GM18861 (cell line): ENCODE results near the gene ADAM12.
"Not testable (repeated sequence)": the region's sequence is repeated elsewhere in the genome, so short reads cannot be mapped to it uniquely, and the experiment has no call there.

ENCODE experiments used
- ATAC-seq: cut with Tn5 transposase; IDR thresholded peaks from one replicate; pipeline ENCODE4 v1.9.1; 2021; ENCODE audit not compliant: unreplicated experiment

The ADAM12 gene

DNA sequence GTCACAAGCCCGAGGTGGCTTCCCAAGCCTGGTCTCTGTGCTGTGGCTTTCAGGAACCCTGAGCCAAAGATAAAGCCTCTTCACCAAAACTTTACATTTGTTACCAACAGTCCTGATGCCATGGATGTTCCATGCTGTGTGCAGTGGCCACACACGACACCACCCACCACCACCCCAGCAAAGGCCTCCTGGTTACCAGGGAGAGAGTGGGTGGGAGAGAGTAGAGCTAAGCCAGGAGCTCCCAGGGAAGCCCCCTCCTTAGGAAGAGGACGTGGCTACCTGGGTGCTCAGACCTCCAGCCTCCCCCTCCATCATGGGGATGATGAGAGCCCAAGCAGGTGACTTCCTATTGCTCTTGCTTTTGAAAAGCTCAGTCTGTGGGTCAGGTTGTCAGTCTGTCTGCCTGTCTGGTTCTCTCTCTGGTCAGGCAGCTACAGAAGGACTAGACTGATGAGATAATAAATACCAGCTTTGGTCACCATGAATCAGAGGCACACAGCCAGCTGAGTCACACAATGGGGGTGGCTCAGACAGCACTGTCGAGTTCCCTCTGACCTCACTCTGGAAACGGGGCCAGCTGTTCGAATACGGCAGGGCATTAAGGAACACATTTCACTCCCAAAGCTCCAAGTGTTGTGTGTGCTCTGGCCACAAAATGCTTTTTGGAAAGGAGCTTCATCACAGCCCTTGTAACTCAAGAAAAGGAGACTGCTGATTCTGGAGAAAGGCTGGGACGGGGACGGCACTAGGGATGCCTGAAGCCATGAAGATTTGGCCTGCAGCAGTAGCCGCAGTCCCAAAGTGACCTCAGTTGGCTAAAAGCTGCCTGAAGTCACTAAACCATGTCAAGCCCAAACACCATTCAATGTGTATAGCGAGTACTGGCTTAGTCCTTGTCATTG is 325.9 kb downstream of the ADAM12 start:
- no peak for ATAC-seq

DNA sequence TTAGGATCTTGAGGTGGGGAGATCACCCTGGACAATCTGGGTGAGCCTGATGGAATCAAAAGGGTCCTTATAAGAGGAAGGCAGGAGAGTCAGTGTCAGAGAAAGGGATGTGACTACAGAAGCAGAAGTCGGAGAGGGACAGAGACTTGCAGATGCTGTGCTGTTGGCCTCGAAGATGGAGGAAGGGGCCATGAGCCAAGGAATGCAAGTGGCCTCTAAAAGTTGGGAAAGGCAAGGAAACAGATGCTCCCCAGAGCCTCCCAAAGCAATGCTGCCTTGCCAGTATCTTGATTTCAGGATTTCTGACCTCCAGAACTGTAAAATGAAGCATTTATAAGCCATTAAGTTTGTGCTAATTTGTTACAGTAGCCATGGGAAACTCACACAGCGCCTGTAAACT is 326.8 kb downstream of the ADAM12 start:
- ATAC-seq: no peak

DNA sequence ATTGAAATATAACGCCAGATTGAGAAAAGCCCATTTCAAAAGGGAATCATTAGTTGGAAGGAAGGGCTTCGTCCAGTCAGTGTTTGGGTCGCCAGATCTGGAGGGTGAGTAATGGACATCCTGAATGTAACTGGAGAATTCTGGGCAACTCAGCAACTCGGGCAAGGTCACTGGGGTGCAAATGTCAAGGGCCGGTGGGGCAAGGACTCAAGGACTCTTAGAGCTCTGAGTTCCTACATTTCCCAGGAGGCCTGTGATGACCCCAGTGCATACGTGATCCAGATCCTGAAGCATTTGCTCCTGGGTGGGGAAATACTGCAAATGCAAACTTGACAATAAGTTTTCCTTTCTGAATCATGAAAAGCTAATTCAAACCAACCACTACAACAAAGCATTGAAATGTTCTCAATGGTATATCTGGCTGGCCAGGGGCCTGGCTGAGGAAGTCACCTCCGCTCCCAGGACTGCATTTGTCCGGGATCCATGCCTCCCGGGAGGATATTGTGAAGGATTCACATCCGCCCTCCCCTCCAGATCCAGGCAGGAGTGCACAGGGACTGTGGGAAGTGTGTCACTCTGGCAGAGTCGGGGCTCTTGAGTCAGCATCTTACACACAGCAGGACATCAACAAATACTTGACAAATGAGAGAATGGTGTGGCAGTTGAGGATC is 327.9 kb downstream of the ADAM12 start:
- no peak for ATAC-seq

DNA sequence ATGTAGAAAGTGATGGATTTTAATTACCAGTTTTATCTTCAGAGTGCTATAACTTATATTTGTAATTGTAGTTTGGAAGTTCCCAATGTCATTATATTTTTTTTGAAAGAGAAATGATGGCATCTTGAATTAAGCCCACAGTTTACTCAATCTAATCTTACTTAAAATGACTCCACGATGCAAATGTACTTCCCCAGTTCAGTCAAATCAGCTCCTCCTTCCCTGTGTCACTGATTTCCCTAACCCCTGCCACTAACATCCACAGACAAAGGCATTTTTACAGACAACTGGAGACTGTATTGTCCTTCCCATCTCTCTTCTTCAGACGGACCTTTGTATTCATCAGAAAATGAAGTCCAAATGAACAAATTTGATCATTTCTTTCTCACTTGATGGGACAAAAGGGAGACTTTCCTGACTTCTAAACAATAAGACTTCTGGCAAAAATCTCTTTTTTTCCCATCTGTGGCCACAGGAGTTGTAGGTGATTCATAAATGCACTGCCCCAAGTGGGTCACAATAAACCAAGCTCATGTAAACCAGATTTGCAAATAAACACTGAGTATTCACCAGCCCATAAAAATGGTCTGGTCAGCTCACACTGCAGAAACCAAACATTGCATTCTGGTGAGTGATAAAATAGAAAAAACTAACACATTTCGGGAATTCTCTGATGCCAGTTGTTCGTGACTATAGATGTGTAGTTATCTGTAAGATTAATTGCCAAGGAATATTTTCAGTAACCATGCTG is 329.0 kb downstream of the ADAM12 start:
- no peak for ATAC-seq

DNA sequence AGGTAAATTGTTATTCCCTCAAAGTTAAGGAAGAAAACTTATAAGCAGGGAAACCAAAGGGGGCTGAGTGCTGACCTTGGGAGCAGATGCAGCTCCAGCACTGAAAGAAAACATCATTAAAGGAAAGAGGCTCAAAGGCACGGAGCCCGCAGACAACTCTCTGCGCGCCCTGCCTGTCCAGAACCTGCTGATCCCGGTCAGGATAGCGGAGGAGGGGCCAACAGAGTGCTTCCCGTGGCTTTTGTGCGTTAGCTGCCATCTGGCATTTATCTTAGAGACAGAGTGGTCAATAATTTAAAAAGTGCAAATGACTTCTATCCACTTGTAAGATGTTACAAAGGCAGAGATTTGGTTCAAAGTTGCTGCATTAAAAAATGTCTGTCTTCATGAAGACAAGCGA is 329.8 kb downstream of the ADAM12 start:
- ATAC-seq: no peak

DNA sequence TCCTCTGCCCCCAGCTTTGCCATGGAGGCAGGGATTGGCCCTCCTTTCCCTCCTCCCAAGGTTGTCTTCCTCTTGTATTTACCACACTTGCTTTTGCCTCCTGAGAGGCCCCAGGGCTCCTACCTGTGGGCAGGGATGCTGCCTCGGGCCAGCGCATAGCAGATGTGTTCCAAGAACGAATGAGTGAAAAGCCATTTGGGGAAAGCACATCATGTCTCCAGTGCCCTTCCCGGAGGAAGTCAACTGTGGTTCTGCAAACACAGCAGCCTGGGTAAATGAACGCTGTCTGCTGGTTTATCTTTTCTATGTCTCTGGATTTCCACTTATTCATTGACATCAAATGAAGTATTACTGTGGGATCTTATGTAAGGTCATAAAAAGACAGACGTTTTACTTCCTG is 330.2 kb downstream of the ADAM12 start:
- ATAC-seq: no peak

DNA sequence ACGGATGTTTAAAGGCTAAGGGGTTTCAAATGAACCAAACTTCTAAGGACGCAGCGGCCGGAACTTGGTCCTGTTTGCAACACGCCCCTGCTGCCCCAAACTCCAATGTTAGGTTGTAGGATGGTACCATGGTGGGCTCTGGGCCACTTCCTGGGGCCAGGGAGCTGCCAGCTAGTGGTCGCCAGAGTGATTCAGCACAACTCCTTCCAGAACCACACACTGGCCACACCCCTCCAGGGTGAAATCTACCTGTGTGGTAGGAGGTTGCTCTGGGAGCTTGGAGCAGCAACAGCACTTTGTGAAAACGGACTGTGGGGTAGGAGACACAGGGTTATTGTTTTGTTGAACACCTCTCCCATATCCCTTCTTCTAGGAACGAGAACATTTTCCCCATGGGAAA is 330.8 kb downstream of the ADAM12 start:
- no peak for ATAC-seq

DNA sequence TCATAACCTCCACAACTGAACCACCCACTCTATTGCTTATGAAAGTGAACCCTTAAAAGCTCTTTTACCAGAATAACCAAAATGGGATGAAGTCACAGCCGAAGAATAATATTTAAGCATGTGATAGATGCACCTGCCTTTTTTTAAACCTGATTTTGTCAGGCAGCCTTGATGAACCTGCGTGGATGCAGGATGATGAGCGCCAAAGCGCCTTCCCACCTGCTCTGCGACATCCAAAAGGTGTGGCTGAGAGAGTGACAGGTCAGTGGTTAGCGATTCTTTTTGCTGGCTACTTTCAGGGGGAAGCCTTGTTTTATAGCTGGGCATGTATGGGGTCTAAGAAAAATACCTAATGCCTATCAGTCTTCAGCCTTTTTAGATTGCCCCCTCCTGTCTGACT is 334.1 kb downstream of the ADAM12 start:
- no peak for ATAC-seq

DNA sequence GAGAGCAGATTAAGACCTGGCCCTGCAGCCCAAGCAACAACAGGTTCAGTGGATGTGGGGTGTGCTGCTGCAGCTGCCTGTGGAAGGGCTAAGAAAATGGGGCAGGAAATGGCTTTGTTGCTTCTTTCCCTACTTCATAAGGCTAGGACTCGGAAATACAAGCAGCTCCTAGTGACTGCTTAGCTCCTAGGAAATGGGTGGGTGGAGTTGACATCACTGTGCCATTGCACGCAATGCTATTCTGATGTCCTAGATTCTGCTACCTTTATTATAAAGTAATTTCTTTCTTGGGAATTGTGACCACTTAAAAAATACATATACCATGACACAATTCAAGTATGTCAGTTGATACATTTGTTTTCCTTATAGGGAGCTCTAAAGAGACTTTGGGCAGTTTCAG is 336.1 kb downstream of the ADAM12 start:
- no peak for ATAC-seq

DNA sequence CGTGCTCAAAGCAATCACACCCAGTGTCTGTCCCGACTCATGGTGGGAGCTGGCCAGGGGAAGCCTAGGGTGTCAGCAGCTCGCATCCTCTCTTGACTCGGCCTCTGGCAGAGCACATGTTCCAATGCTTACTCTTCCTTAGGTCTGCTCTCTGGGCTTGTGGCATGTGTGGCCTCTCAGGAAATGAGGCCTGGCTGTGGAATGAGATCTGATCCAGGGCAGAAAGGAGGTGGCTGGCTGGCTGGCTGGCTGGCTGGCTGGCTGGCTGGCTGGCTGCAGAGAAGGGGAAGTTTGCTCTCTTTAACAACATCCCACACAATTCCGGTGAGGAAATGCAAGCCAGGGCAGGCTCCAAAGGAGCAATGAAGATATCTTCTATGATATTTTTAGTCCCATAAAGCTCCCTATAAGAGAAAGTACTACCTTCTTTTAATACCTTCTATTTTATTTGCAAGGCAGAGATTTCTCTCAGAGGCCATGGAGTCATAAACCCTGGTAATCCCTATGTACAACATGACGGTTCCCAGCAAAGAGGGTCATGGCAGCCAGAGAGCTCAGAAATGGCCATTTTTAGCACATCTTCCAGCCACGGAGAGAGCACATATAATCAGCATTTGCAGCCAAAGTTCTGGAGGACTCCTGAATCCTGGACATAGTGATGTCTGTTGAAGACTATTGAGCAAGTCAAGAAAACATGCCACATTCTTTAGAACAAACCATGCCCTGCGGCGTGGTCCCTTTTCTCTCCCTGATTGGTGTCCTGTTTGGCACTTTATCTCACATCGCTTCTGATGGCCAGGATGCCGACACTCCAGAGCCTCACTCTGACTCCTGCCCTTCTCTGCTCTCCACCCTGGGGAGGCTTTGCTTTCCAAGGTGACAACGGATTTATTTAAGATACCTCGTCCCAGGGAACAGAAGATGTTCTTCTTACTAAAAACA is 338.2 kb downstream of the ADAM12 start:
- no peak for ATAC-seq

DNA sequence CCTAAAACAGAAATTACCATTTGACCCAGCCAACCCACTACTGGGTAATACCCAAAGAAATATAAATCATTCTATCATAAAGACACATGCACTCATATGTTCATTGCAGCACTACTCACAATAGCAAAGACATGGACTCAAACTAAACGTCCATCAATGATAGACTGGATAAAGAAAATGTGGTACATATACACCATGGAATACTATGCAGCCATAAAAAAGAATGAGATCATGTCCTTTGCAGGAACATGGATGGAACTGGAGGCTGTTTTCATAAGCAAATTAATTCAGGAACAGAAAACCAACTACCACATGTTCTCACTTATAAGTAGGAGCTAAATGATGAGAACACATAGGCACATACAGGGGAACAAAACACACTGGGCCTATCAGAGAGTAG is 340.5 kb downstream of the ADAM12 start:
- ATAC-seq: not testable (repeated sequence)

DNA sequence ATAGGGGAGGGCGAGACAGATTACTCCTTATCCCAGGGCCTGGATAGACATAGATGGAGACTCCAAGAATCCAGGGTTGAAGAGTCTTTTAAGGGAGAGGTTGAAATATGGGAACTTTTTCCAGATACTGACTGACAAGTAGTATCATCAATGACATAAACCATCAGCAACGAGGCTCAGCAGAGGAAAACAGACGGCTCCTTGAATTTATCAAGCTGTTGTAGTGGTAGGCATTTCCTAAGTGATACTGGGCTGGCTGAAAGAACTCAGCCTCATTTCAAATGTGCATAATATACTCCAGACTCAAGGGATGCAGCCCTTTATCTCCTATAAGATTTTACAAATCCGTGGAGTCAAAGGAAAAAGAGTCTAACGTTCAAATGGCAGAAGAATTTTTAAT is 341.4 kb downstream of the ADAM12 start:
- ATAC-seq: no peak

DNA sequence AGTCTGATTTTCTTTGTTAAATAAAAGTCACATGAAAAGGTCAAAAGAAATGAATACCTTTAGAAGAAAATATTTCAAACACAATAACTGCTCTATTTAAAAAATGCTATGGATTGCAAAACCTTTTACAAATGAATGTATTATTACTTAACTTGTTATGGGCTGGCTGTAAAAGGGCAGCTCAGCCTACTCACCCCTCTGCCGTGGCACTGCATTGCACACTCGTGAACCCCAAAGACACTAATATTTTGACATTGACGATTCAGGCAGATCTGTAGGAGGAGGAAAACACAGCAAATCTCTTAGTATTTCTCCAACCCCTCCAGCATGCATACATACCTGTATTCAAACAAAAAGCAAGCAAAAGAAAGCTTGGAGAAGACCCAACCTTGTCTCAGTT is 342.4 kb downstream of the ADAM12 start:
- no peak for ATAC-seq

DNA sequence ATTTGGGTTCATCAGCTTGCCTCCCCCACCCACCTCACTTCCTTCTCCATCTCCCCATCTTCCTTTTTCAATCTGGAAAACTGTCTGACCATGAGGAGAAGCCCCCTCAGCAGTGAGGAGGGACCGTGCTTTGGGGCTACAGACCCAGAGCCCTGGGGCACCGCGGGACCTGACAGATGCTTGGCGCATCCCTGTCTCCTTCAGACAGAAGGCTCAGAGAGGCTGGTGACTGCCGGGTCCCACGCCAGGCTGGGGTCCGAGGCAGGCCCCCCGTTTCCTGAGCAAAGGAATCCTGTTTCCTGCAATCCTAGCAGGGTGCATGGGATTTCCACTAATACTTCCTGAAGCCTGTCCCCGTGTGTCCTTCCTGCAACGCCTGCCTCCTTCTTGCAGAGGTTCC is 344.9 kb downstream of the ADAM12 start:
- no peak for ATAC-seq

DNA sequence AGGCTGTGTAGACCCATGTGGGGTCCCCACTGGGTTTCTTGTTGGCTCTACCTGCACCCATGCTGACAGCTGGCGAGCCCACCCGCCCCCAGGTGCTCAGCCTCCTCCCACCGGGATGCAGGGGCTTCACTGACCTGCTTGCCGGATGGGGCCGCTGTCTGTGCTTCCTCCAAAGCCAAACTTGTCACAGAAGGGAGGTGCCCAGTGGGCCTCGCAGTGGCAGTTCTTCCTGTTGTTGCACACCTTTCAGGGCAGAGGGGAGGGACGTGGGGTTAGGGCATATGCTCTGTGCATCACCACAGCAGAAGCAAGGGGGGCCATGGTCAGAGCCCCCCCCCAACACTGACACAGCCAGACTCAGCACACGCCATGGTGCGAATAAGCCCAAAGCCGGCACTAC is 345.4 kb downstream of the ADAM12 start:
- ATAC-seq: no peak

DNA sequence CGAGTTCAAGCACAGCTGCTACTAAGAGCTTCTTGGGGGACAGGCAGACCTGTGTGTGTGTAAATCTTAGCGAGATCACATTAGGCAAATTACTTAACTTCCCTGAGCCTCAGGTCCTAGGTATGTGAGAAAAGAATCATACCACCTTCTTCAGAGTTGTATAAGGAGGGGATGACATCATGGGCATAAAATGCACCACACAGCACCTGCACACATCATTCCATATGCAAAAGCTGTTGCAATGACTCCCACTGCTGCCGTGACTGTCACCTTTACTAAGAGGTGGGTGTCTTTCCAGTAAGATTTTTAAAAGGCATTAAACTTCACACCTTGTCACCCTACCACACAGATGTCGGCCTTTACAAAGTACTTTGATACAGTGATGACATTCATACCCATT is 345.9 kb downstream of the ADAM12 start:
- ATAC-seq: no peak

DNA sequence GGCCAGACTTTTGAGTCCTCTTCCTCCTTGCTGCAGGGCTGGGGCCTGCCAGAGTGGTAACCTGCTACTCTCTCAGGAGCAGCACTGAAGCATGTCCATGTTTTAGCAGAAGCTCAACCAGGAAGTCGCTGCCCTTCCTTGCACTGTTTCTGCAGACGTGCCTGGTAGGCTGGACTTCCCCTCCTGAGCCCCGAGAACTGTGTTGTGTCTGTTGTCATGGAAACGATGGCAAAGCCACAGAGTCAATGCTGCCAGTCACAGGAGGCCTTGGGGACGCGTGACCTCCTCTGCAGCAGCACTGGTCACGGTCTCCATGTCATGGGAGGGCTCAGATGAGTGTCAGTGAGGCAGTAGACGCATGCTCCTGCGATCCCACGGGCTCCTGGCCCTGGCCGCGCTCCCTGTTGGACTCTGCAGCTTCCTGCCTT is 346.5 kb downstream of the ADAM12 start:
- peak; percentile 100 for ATAC-seq

DNA sequence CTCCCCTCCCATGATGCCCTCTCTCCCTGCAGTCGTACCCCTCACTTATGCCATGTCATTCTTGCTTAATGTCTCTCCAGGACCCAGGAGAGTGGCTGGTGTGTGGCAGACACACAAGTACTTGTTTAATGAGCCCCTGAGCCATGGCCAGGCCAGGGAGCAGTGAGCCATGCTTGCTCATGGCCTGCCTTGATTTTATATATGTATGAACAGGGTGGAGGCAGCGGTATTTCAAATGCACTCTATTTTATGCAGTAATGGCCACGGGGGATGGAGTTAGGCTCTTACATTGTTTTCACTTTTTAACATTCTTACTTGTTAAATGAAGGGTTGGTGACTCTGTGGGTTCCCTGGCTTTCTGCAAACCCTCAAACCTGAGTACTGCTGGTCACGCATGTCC is 347.2 kb downstream of the ADAM12 start:
- ATAC-seq: no peak

DNA sequence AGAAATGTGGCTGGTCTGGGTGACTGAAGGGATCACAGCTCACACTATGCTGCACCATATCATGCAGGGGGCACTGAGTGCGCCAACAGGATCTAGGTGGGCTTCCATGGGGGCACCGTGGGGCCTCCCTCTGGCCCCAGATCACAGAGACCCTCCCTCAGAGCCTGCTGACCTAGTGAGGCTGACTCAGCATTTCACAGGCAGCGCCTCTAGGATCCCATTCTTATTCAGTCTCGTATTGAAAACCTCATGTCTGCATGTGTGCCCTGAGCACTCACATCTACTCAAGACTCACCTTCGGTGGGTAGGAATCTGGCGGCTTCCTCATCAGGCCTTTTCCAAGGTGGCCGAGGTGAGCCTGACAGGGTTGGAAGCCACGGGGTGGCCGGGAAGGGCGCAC is 350.3 kb downstream of the ADAM12 start:
- ATAC-seq: no peak

DNA sequence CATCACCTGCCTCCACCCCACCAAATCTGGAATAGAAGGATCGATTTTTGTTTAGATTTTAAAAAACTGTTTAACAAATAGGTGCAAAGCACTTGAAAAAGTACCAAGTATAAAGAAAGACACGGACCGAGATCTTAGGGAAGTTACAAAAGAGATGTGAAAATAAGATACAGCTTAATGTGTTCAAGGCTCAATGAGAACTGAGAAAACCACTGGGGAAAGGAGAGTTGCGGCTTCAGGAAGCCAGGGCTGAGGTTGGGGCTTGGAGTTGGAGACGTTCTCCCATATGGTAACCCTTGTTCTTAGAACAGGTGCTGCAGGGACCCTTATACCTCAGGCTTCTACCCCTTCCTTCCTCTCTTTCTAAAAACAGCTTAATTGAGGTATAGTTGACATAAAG is 351.8 kb downstream of the ADAM12 start:
- ATAC-seq: no peak

DNA sequence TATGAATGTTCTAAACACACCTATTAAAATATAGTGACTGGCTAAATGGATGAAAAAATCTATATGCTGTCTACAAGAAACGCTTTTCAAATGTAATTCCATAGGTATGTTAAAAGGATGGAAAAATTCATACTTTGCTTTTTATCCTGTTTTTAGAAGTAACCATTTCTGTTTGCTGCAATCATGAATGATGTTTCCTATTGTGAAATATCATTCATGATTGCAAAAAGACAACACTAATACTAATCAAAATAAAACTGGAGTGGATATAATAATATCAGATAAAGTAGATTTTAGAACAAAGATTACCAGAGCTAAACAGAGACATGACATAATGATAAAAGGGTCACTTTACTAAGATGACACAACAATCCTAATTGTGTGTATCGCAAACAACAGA is 353.7 kb downstream of the ADAM12 start:
- no peak for ATAC-seq
